GM18517 (cell line): ENCODE measurements around the gene DDX47.
A peak's percentile ranks its signal among the peaks of the same experiment; 100 is the strongest.
"Not testable (repeated sequence)": the region's sequence is repeated elsewhere in the genome, so short reads cannot be mapped to it uniquely, and the experiment has no call there.

Source experiments
- ATAC-seq: cut with Tn5 transposase; IDR thresholded peaks from one replicate; pipeline ENCODE4 v1.9.1; 2021; ENCODE audit warnings: mild to moderate bottlenecking, moderate library complexity; ENCODE audit not compliant: unreplicated experiment

Gene DDX47

GRCh38 chr12:12819752-12820311 is 6.7 kb downstream of the DDX47 start:
- ATAC-seq = no peak

GRCh38 chr12:12820376-12820775 is 7.2 kb downstream of the DDX47 start:
- not testable (repeated sequence) for ATAC-seq

- peak; percentile 67 for ATAC-seq
Observed at GRCh38 chr12:12821975-12822374, 8.8 kb downstream of the DDX47 start.

GRCh38 chr12:12822886-12823285 is 9.7 kb downstream of the DDX47 start:
- ATAC-seq = no peak

- no peak for ATAC-seq
Observed at GRCh38 chr12:12823300-12823699, 10.2 kb downstream of the DDX47 start.

GRCh38 chr12:12823811-12824210 is 10.7 kb downstream of the DDX47 start:
- no peak for ATAC-seq

- ATAC-seq = no peak
Observed at GRCh38 chr12:12835378-12836146, 22.4 kb downstream of the DDX47 start.

GRCh38 chr12:12836571-12836970 is 23.4 kb downstream of the DDX47 start:
- ATAC-seq = no peak

GRCh38 chr12:12837025-12837812 is 24.1 kb downstream of the DDX47 start:
- no peak for ATAC-seq

GRCh38 chr12:12837813-12838153 is 24.6 kb downstream of the DDX47 start:
- no peak for ATAC-seq

GRCh38 chr12:12839003-12839395 is 25.9 kb downstream of the DDX47 start:
- no peak for ATAC-seq

- not testable (repeated sequence) for ATAC-seq
Observed at GRCh38 chr12:12839439-12839838, 26.3 kb downstream of the DDX47 start.

GRCh38 chr12:12839873-12840579 is 26.9 kb downstream of the DDX47 start:
- ATAC-seq = no peak

GRCh38 chr12:12840580-12840899 is 27.4 kb downstream of the DDX47 start:
- ATAC-seq = no peak

GRCh38 chr12:12841428-12841827 is 28.3 kb downstream of the DDX47 start:
- not testable (repeated sequence) for ATAC-seq

GRCh38 chr12:12845794-12846243 is 32.7 kb downstream of the DDX47 start:
- ATAC-seq = no peak

GRCh38 chr12:12846780-12847179 is 33.6 kb downstream of the DDX47 start:
- ATAC-seq = not testable (repeated sequence)

GRCh38 chr12:12853435-12853834 is 40.3 kb downstream of the DDX47 start:
- no peak for ATAC-seq

- ATAC-seq = no peak
Observed at GRCh38 chr12:12859690-12860089, 46.5 kb downstream of the DDX47 start.

- ATAC-seq = no peak
Observed at GRCh38 chr12:12864243-12864642, 51.1 kb downstream of the DDX47 start.

- ATAC-seq = no peak
Observed at GRCh38 chr12:12868477-12869235, 55.5 kb downstream of the DDX47 start.
